H9 (cell line): ENCODE data around the gene TMEM237. TPM values are rescaled to one million over a fixed set of nuclear protein-coding genes. Genes with fewer than 3 reads are reported as not detected.

ENCODE experiments used
- DNase-seq: peaks from one replicate; pipeline ENCODE4 v3.0.0-alpha.2; 2017
- H2AFZ ChIP-seq: one replicate; pipeline ENCODE4 v1.6.1; 2013; ENCODE audit warnings: mild to moderate bottlenecking, low read length, control low read depth, moderate library complexity
- H2AK5ac ChIP-seq: 2 replicates; pipeline ENCODE4 v1.6.1; 2013; ENCODE audit warnings: low read length, control low read depth, mixed read lengths; ENCODE audit not compliant: insufficient read length
- H2BK120ac ChIP-seq: one replicate; pipeline ENCODE4 v1.6.1; 2013; ENCODE audit warnings: low read depth, mild to moderate bottlenecking, low read length, control low read depth, inconsistent platforms; ENCODE audit not compliant: poor library complexity, severe bottlenecking
- H2BK12ac ChIP-seq: 2 replicates; pipeline ENCODE4 v1.6.1; 2013; ENCODE audit warnings: low read length, control low read depth, mixed read lengths, low read depth; ENCODE audit not compliant: insufficient read length
- H2BK15ac ChIP-seq: 2 replicates; pipeline ENCODE4 v1.6.1; 2013; ENCODE audit warnings: low read depth, low read length, control low read depth
- H2BK20ac ChIP-seq: one replicate; pipeline ENCODE4 v1.6.1; 2013; ENCODE audit warnings: low read depth, mild to moderate bottlenecking, low read length, control low read depth, inconsistent platforms; ENCODE audit not compliant: poor library complexity, severe bottlenecking
- H2BK5ac ChIP-seq: 2 replicates; pipeline ENCODE4 v1.6.1; 2013; ENCODE audit warnings: low read length, control low read depth, mixed read lengths; ENCODE audit not compliant: insufficient read length
- H3K14ac ChIP-seq: 2 replicates; pipeline ENCODE4 v1.6.1; 2013; ENCODE audit warnings: low read length, control low read depth; ENCODE audit not compliant: insufficient read depth
- H3K18ac ChIP-seq: 2 replicates; pipeline ENCODE4 v1.6.1; 2013; ENCODE audit warnings: low read depth, mild to moderate bottlenecking, mixed read lengths, low read length, control low read depth; ENCODE audit not compliant: insufficient read length
- H3K23ac ChIP-seq: 2 replicates; pipeline ENCODE4 v1.6.1; 2013; ENCODE audit warnings: low read length, control low read depth, mixed read lengths, low read depth; ENCODE audit not compliant: insufficient read length
- H3K23me2 ChIP-seq: 2 replicates; pipeline ENCODE4 v1.6.1; 2013; ENCODE audit warnings: low read depth, mild to moderate bottlenecking, mixed read lengths, low read length, control low read depth; ENCODE audit not compliant: insufficient read length, poor library complexity, severe bottlenecking
- H3K27ac ChIP-seq: 2 replicates; pipeline ENCODE4 v1.5.1; 2013; ENCODE audit warnings: low read length, control low read depth, mixed read lengths, low read depth; ENCODE audit not compliant: insufficient read length
- H3K27me3 ChIP-seq: 2 replicates; pipeline ENCODE4 v1.6.1; 2013; ENCODE audit warnings: low read length, control low read depth, inconsistent platforms; ENCODE audit not compliant: insufficient read depth
- H3K4ac ChIP-seq: 2 replicates; pipeline ENCODE4 v1.6.1; 2013; ENCODE audit warnings: low read depth, mild to moderate bottlenecking, control low read depth, inconsistent platforms, low read length, moderate library complexity
- H3K4me1 ChIP-seq: 2 replicates; pipeline ENCODE4 v1.6.1; 2013; ENCODE audit warnings: low read length, control low read depth, inconsistent platforms; ENCODE audit not compliant: insufficient read depth
- H3K4me2 ChIP-seq: 2 replicates; pipeline ENCODE4 v1.6.1; 2013; ENCODE audit warnings: low read length, control low read depth, mixed read lengths; ENCODE audit not compliant: insufficient read length, insufficient read depth
- H3K56ac ChIP-seq: 2 replicates; pipeline ENCODE4 v1.6.1; 2013; ENCODE audit warnings: low read depth, mild to moderate bottlenecking, mixed read lengths, low read length, control low read depth; ENCODE audit not compliant: insufficient read length
- H3K79me1 ChIP-seq: 2 replicates; pipeline ENCODE4 v1.6.1; 2013; ENCODE audit warnings: low read depth, mild to moderate bottlenecking, moderate library complexity, low read length, control low read depth, inconsistent platforms; ENCODE audit not compliant: insufficient read depth, poor library complexity, severe bottlenecking
- H3K79me2 ChIP-seq: 2 replicates; pipeline ENCODE4 v1.6.1; 2013; ENCODE audit warnings: low read length, control low read depth, inconsistent platforms; ENCODE audit not compliant: insufficient read depth
- H3K9ac ChIP-seq: 2 replicates; pipeline ENCODE4 v1.6.1; 2013; ENCODE audit warnings: low read length, control low read depth, mixed read lengths; ENCODE audit not compliant: insufficient read length; ENCODE audit errors: extremely low read depth
- H3K9me3 ChIP-seq: one replicate; pipeline ENCODE4 v1.6.1; 2013; ENCODE audit warnings: low read depth, low read length, inconsistent platforms; ENCODE audit not compliant: control insufficient read depth
- H3T11ph ChIP-seq: one replicate; pipeline ENCODE4 v1.6.1; 2013; ENCODE audit warnings: mild to moderate bottlenecking, low read length, control low read depth, inconsistent platforms
- H4K20me1 ChIP-seq: one replicate; pipeline ENCODE4 v1.6.1; 2013; ENCODE audit not compliant: control insufficient read depth, insufficient read length, insufficient read depth
- H4K5ac ChIP-seq: 2 replicates; pipeline ENCODE4 v1.6.1; 2013; ENCODE audit warnings: low read depth, mild to moderate bottlenecking, mixed read lengths, low read length, control low read depth; ENCODE audit not compliant: insufficient read length
- H4K8ac ChIP-seq: replicated peaks from 2 replicates; pipeline ENCODE4 v1.6.1; 2013; ENCODE audit warnings: low read length, control low read depth, mixed read lengths, low read depth; ENCODE audit not compliant: insufficient read length
- H4K91ac ChIP-seq: 2 replicates; pipeline ENCODE4 v1.6.1; 2013; ENCODE audit warnings: low read depth, mild to moderate bottlenecking, moderate library complexity, mixed read lengths, low read length, control low read depth; ENCODE audit not compliant: insufficient read length
- H3K27ac Mint-ChIP-seq, 3 experiments: 2 replicates in 2 of 3; 3 replicates in 1 of 3; pipeline ENCODE4 v1.8.0; 2020 to 2021; ENCODE audit warnings: mixed read lengths in 3 of 3, mild to moderate bottlenecking in 1 of 3, moderate library complexity in 1 of 3
- H3K27me3 Mint-ChIP-seq: 2 replicates; pipeline ENCODE4 v1.8.0; 2021; ENCODE audit warnings: low read depth, mild to moderate bottlenecking, moderate library complexity, mixed read lengths
- H3K36me3 Mint-ChIP-seq, 3 experiments: 2 replicates in 2 of 3; 3 replicates in 1 of 3; pipeline ENCODE4 v1.8.0; 2020 to 2021; ENCODE audit warnings: low read depth in 3 of 3, mixed read lengths in 3 of 3; ENCODE audit not compliant: insufficient read depth in 1 of 3
- H3K4me1 Mint-ChIP-seq, 2 experiments: 2 replicates each; pipeline ENCODE4 v1.8.0; 2020; ENCODE audit warnings: mixed read lengths in 2 of 2
- H3K4me3 Mint-ChIP-seq, 2 experiments: 2 replicates in 1 of 2; 3 replicates in 1 of 2; pipeline ENCODE4 v1.8.0; 2020 to 2021; ENCODE audit warnings: mild to moderate bottlenecking in 2 of 2, mixed read lengths in 2 of 2, moderate library complexity in 1 of 2
- H3K9me3 Mint-ChIP-seq, 2 experiments: 2 replicates in 1 of 2; 3 replicates in 1 of 2; pipeline ENCODE4 v1.8.0; 2020; ENCODE audit warnings: mild to moderate bottlenecking in 2 of 2, mixed read lengths in 2 of 2, moderate library complexity in 1 of 2
- CTCF ChIP-seq: fragments of 200-600 bp; sonication (generic); conservative IDR thresholded peaks from 3 replicates; pipeline ENCODE4 v1.8.0; 2021; ENCODE audit warnings: antibody characterized with exemption, mild to moderate bottlenecking
- WGBS: extraction: QIAGEN DNeasy Blood & Tissue Kit; methylation state at CpG from one replicate; pipeline ENCODE4 v1.1.7; 2013; ENCODE audit warnings: missing lambda C conversion rate, low lambda C conversion rate, mixed read lengths; ENCODE audit not compliant: insufficient read length; ENCODE audit errors: extremely low coverage; 5-methylcytosine and 5-hydroxymethylcytosine counted together
- total RNA-seq: library from RNA; stranded (reverse); gene quantifications from 2 replicates; pipeline ENCODE4 v1.2.1, GENCODE V29; 2021

Gene TMEM237
- total RNA-seq, 1 experiment from 2014 or later: 37.7 TPM

GRCh38 chr2:201575971-201576370 lies 67.3 kb downstream of the TMEM237 start:
- H2AFZ ChIP-seq: no peak overlapping the region
- no peaks in the 10 kb centered on the region for H3K9me3 ChIP-seq
- Mint-ChIP-seq H3K4me1 (no peaks in the 10 kb centered on the region), H3K36me3 (no peaks in the 10 kb centered on the region), H3K9me3 (no peaks in the 10 kb centered on the region), H3K27ac (no peak overlapping the region), H3K4me3 (no peak overlapping the region), H3K27me3 (no peaks in the 10 kb centered on the region)
- H2BK20ac ChIP-seq: no peak overlapping the region
- H3K27ac ChIP-seq: no peak overlapping the region
- H2BK15ac ChIP-seq: no peak overlapping the region
- no peak for TF ChIP-seq CTCF
- H3K4me1 ChIP-seq: no peaks in the 10 kb centered on the region
- H2BK12ac ChIP-seq: no peak overlapping the region
- H3T11ph ChIP-seq: no peak overlapping the region
- no peak overlapping the region for H3K4me2 ChIP-seq
- H3K27me3 ChIP-seq: no peaks in the 10 kb centered on the region
- H3K79me2 ChIP-seq: no peaks in the 10 kb centered on the region
- H4K5ac ChIP-seq: no peak overlapping the region
- H3K56ac ChIP-seq: no peak overlapping the region
- no peak overlapping the region for H3K18ac ChIP-seq
- no peak overlapping the region for H4K91ac ChIP-seq
- no peak overlapping the region for H3K9ac ChIP-seq
- no peak overlapping the region for H2BK120ac ChIP-seq
- no peaks in the 10 kb centered on the region for H4K20me1 ChIP-seq
- H3K79me1 ChIP-seq: no peaks in the 10 kb centered on the region
- no peak overlapping the region for H3K4ac ChIP-seq
- no peak overlapping the region for H2AK5ac ChIP-seq
- no peaks in the 10 kb centered on the region for H3K23me2 ChIP-seq
- H3K14ac ChIP-seq: no peak overlapping the region
- WGBS: no CpG with 5 or more reads among the region's 3 CpGs
- no peak for DNase-seq
- no peak overlapping the region for H3K23ac ChIP-seq
- H2BK5ac ChIP-seq: no peak overlapping the region
- no peak overlapping the region for H4K8ac ChIP-seq
